ENCODE results near the gene CHL1.
"Not testable (repeated sequence)": the region's sequence is repeated elsewhere in the genome, so short reads cannot be mapped to it uniquely, and the experiment has no call there.

Gene CHL1

GRCh38 chr3:365268-365667 lies 168.7 kb downstream of the CHL1 start:
- Histone ChIP-seq H3K36me3 (ENCODE audit: control insufficient read depth in 4 of 4, insufficient read depth in 4 of 4, low read length in 3 of 4) (no peaks in the 10 kb centered on the region), H3K27ac (ENCODE audit: insufficient read depth in 1 of 2, low read depth in 1 of 2, low read length in 2 of 2, poor library complexity in 1 of 2, severe bottlenecking in 2 of 2) (no peak overlapping the region), H3K9me3 (ENCODE audit: control extremely low read depth in 1 of 5, control insufficient read depth in 4 of 5, insufficient read depth in 2 of 5, low read depth in 1 of 5, low read length in 4 of 5) (peaks cover 0 to 1% (median 0%) of the 10 kb centered on the region in 5 experiments), H3K4me1 (ENCODE audit: control extremely low read depth in 1 of 4, control insufficient read depth in 4 of 4, insufficient read depth in 4 of 4, low read length in 3 of 4) (no peaks in the 10 kb centered on the region), H3K27me3 (replicated peaks in 2 of 5; ENCODE audit: control insufficient read depth in 4 of 5, insufficient read depth in 5 of 5, low read length in 4 of 5) (no peaks in the 10 kb centered on the region), H3K4me3 (ENCODE audit: control insufficient read depth in 1 of 7, extremely low read depth in 1 of 7, insufficient read depth in 4 of 7, low read depth in 2 of 7, low read length in 6 of 7) (no peak overlapping the region)
- 78% methylated on average over 1 of the region's 1 CpG for WGBS (ENCODE audit: insufficient coverage)
- POLR2A ChIA-PET, result no interaction called here
- DNase-seq, result no peak
- CTCF ChIA-PET, result no interaction called here

- WGBS (ENCODE audit: insufficient coverage), result 85% methylated on average over 5 of the region's 7 CpGs
- H3K36me3 ChIP-seq (ENCODE audit: control insufficient read depth in 4 of 4, insufficient read depth in 4 of 4, low read length in 3 of 4), result not testable (repeated sequence)
These were observed 169.7 kb downstream of the CHL1 start for GRCh38 chr3:366253-366652.

GRCh38 chr3:373193-373779 lies 176.7 kb downstream of the CHL1 start:
- H3K4me1 ChIP-seq (ENCODE audit: control extremely low read depth in 1 of 4, control insufficient read depth in 4 of 4, insufficient read depth in 4 of 4, low read length in 3 of 4), result no peaks in the 10 kb centered on the region
- ChIA-PET POLR2A (no interaction called here), CTCF (no interaction called here)
- H3K36me3 ChIP-seq (ENCODE audit: control insufficient read depth in 4 of 4, insufficient read depth in 4 of 4, low read length in 3 of 4), result no peaks in the 10 kb centered on the region
- H3K9me3 ChIP-seq (ENCODE audit: control extremely low read depth in 1 of 5, control insufficient read depth in 4 of 5, insufficient read depth in 2 of 5, low read depth in 1 of 5, low read length in 4 of 5), result no peaks in the 10 kb centered on the region
- no peak overlapping the region for H3K27ac ChIP-seq (ENCODE audit: insufficient read depth in 1 of 2, low read depth in 1 of 2, low read length in 2 of 2, poor library complexity in 1 of 2, severe bottlenecking in 2 of 2)
- H3K4me3 ChIP-seq (ENCODE audit: control insufficient read depth in 1 of 7, extremely low read depth in 1 of 7, insufficient read depth in 4 of 7, low read depth in 2 of 7, low read length in 6 of 7), result no peak overlapping the region
- WGBS (ENCODE audit: insufficient coverage), result 80% methylated on average over 6 of the region's 6 CpGs
- no peak for DNase-seq
- peaks cover 0 to 6% (median 1%) of the 10 kb centered on the region in 5 experiments for H3K27me3 ChIP-seq (replicated peaks in 2 of 5; ENCODE audit: control insufficient read depth in 4 of 5, insufficient read depth in 5 of 5, low read length in 4 of 5)

More at GRCh38 chr3:366253-366652, 169.7 kb downstream of the CHL1 start:
- CTCF ChIA-PET; H3K9me3 ChIP-seq (ENCODE audit: control extremely low read depth in 1 of 5, control insufficient read depth in 4 of 5, insufficient read depth in 2 of 5, low read depth in 1 of 5, low read length in 4 of 5); POLR2A ChIA-PET; H3K4me3 ChIP-seq (ENCODE audit: control insufficient read depth in 1 of 7, extremely low read depth in 1 of 7, insufficient read depth in 4 of 7, low read depth in 2 of 7, low read length in 6 of 7); H3K27ac ChIP-seq (ENCODE audit: insufficient read depth in 1 of 2, low read depth in 1 of 2, low read length in 2 of 2, poor library complexity in 1 of 2, severe bottlenecking in 2 of 2); H3K27me3 ChIP-seq (replicated peaks in 2 of 5; ENCODE audit: control insufficient read depth in 4 of 5, insufficient read depth in 5 of 5, low read length in 4 of 5); DNase-seq; H3K4me1 ChIP-seq (ENCODE audit: control extremely low read depth in 1 of 4, control insufficient read depth in 4 of 4, insufficient read depth in 4 of 4, low read length in 3 of 4): not testable (repeated sequence)

GRCh38 chr3:374459-374858 lies 177.9 kb downstream of the CHL1 start:
- ChIA-PET POLR2A (no interaction called here), CTCF (no interaction called here)
- no peaks in the 10 kb centered on the region for H3K4me1 ChIP-seq (ENCODE audit: control extremely low read depth in 1 of 4, control insufficient read depth in 4 of 4, insufficient read depth in 4 of 4, low read length in 3 of 4)
- H3K36me3 ChIP-seq (ENCODE audit: control insufficient read depth in 4 of 4, insufficient read depth in 4 of 4, low read length in 3 of 4), result no peaks in the 10 kb centered on the region
- H3K9me3 ChIP-seq (ENCODE audit: control extremely low read depth in 1 of 5, control insufficient read depth in 4 of 5, insufficient read depth in 2 of 5, low read depth in 1 of 5, low read length in 4 of 5), result no peaks in the 10 kb centered on the region
- no peak overlapping the region for H3K4me3 ChIP-seq (ENCODE audit: control insufficient read depth in 1 of 7, extremely low read depth in 1 of 7, insufficient read depth in 4 of 7, low read depth in 2 of 7, low read length in 6 of 7)
- H3K27me3 ChIP-seq (replicated peaks in 2 of 5; ENCODE audit: control insufficient read depth in 4 of 5, insufficient read depth in 5 of 5, low read length in 4 of 5), result peaks cover 0 to 17% (median 4%) of the 10 kb centered on the region in 5 experiments
- no peak for DNase-seq
- H3K27ac ChIP-seq (ENCODE audit: insufficient read depth in 1 of 2, low read depth in 1 of 2, low read length in 2 of 2, poor library complexity in 1 of 2, severe bottlenecking in 2 of 2), result no peak overlapping the region
- WGBS (ENCODE audit: insufficient coverage), result no CpG with 5 or more reads among the region's 1 CpG

GRCh38 chr3:377158-377561 lies 180.6 kb downstream of the CHL1 start:
- Histone ChIP-seq H3K27ac (ENCODE audit: insufficient read depth in 1 of 2, low read depth in 1 of 2, low read length in 2 of 2, poor library complexity in 1 of 2, severe bottlenecking in 2 of 2) (no peak overlapping the region), H3K9me3 (ENCODE audit: control extremely low read depth in 1 of 5, control insufficient read depth in 4 of 5, insufficient read depth in 2 of 5, low read depth in 1 of 5, low read length in 4 of 5) (no peaks in the 10 kb centered on the region), H3K36me3 (ENCODE audit: control insufficient read depth in 4 of 4, insufficient read depth in 4 of 4, low read length in 3 of 4) (no peaks in the 10 kb centered on the region), H3K4me3 (ENCODE audit: control insufficient read depth in 1 of 7, extremely low read depth in 1 of 7, insufficient read depth in 4 of 7, low read depth in 2 of 7, low read length in 6 of 7) (no peak overlapping the region), H3K27me3 (replicated peaks in 2 of 5; ENCODE audit: control insufficient read depth in 4 of 5, insufficient read depth in 5 of 5, low read length in 4 of 5) (peaks cover 0 to 24% (median 4%) of the 10 kb centered on the region in 5 experiments), H3K4me1 (ENCODE audit: control extremely low read depth in 1 of 4, control insufficient read depth in 4 of 4, insufficient read depth in 4 of 4, low read length in 3 of 4) (no peaks in the 10 kb centered on the region)
- DNase-seq, result peak; percentile 12 to 45 (median 37)
- no CpG with 5 or more reads among the region's 3 CpGs for WGBS (ENCODE audit: insufficient coverage)
- POLR2A ChIA-PET, result no interaction called here
- CTCF ChIA-PET, result interaction anchor here (1.6 kb wide), 1 partner anchor 23 kb away, joined by 6 read pairs; no protein-coding TSS in a partner anchor

GRCh38 chr3:380801-381200 lies 184.2 kb downstream of the CHL1 start:
- POLR2A ChIA-PET, result no interaction called here
- DNase-seq, result no peak
- CTCF ChIA-PET, result no interaction called here

GRCh38 chr3:385151-385550 lies 188.6 kb downstream of the CHL1 start:
- H3K27me3 ChIP-seq (replicated peaks in 2 of 5; ENCODE audit: control insufficient read depth in 4 of 5, insufficient read depth in 5 of 5, low read length in 4 of 5), result peaks cover 0 to 6% (median 0%) of the 10 kb centered on the region in 5 experiments
- POLR2A ChIA-PET, result no interaction called here
- CTCF ChIA-PET, result no interaction called here
- no peak for DNase-seq
- no peaks in the 10 kb centered on the region for H3K36me3 ChIP-seq (ENCODE audit: control insufficient read depth in 4 of 4, insufficient read depth in 4 of 4, low read length in 3 of 4)
- H3K4me1 ChIP-seq (ENCODE audit: control extremely low read depth in 1 of 4, control insufficient read depth in 4 of 4, insufficient read depth in 4 of 4, low read length in 3 of 4), result no peaks in the 10 kb centered on the region
- no peak overlapping the region for H3K4me3 ChIP-seq (ENCODE audit: control insufficient read depth in 1 of 7, extremely low read depth in 1 of 7, insufficient read depth in 4 of 7, low read depth in 2 of 7, low read length in 6 of 7)
- no peaks in the 10 kb centered on the region for H3K9me3 ChIP-seq (ENCODE audit: control extremely low read depth in 1 of 5, control insufficient read depth in 4 of 5, insufficient read depth in 2 of 5, low read depth in 1 of 5, low read length in 4 of 5)
- no peak overlapping the region for H3K27ac ChIP-seq (ENCODE audit: insufficient read depth in 1 of 2, low read depth in 1 of 2, low read length in 2 of 2, poor library complexity in 1 of 2, severe bottlenecking in 2 of 2)

More at GRCh38 chr3:380801-381200, 184.2 kb downstream of the CHL1 start:
- Histone ChIP-seq H3K27ac (ENCODE audit: insufficient read depth in 1 of 2, low read depth in 1 of 2, low read length in 2 of 2, poor library complexity in 1 of 2, severe bottlenecking in 2 of 2) (no peak overlapping the region), H3K27me3 (replicated peaks in 2 of 5; ENCODE audit: control insufficient read depth in 4 of 5, insufficient read depth in 5 of 5, low read length in 4 of 5) (peaks cover 0 to 21% (median 4%) of the 10 kb centered on the region in 5 experiments), H3K36me3 (ENCODE audit: control insufficient read depth in 4 of 4, insufficient read depth in 4 of 4, low read length in 3 of 4) (no peaks in the 10 kb centered on the region), H3K4me1 (ENCODE audit: control extremely low read depth in 1 of 4, control insufficient read depth in 4 of 4, insufficient read depth in 4 of 4, low read length in 3 of 4) (no peaks in the 10 kb centered on the region), H3K9me3 (ENCODE audit: control extremely low read depth in 1 of 5, control insufficient read depth in 4 of 5, insufficient read depth in 2 of 5, low read depth in 1 of 5, low read length in 4 of 5) (no peaks in the 10 kb centered on the region), H3K4me3 (ENCODE audit: control insufficient read depth in 1 of 7, extremely low read depth in 1 of 7, insufficient read depth in 4 of 7, low read depth in 2 of 7, low read length in 6 of 7) (no peak overlapping the region)

All from common myeloid progenitor, CD34-positive (primary cell).